SK-N-SH treated with all-trans-retinoic acid at 6 μM for 48 hours (cell line): ENCODE measurements around the gene KCND2.

Experiments
- ATAC-seq: fragments of 200-7000 bp; cut with Tn5 transposase; 3 replicates; pipeline ENCODE4 v1.9.1; 2020; ENCODE audit warnings: mild to moderate bottlenecking, moderate library complexity
- ARNTL ChIP-seq: fragments of 450-650 bp; formaldehyde crosslinking; IDR thresholded peaks from 2 replicates; pipeline ENCODE4 v1.5.0; 2020; ENCODE audit warnings: low read depth, mild to moderate bottlenecking, moderate library complexity, borderline replicate concordance
- CREB5 ChIP-seq: fragments of 250-450 bp; sonication (Bioruptor Pico); IDR thresholded peaks from 2 replicates; pipeline ENCODE4 v1.5.1; 2020; ENCODE audit warnings: low read depth, mild to moderate bottlenecking, moderate library complexity
- CSDC2 ChIP-seq: fragments of 250-450 bp; sonication (Bioruptor Pico); IDR thresholded peaks from 2 replicates; pipeline ENCODE4 v1.5.0; 2020; ENCODE audit warnings: mild to moderate bottlenecking, moderate library complexity
- ESRRG ChIP-seq: fragments of 250-450 bp; sonication (Bioruptor Pico); IDR thresholded peaks from 2 replicates; pipeline ENCODE4 v1.6.1; 2021; ENCODE audit warnings: mild to moderate bottlenecking
- ISL1 ChIP-seq: fragments of 250-450 bp; sonication (Bioruptor Pico); IDR thresholded peaks from 2 replicates; pipeline ENCODE4 v2.1.2; 2022; ENCODE audit warnings: mild to moderate bottlenecking, moderate library complexity
- OSR1 ChIP-seq: fragments of 250-450 bp; sonication (Bioruptor Pico); IDR thresholded peaks from 2 replicates; pipeline ENCODE4 v1.8.0; 2022; ENCODE audit warnings: moderate library complexity, mild to moderate bottlenecking, inconsistent platforms
- RARB ChIP-seq: fragments of 250-450 bp; sonication (Bioruptor Pico); IDR thresholded peaks from 2 replicates; pipeline ENCODE4 v1.8.0; 2021; ENCODE audit warnings: mild to moderate bottlenecking, moderate library complexity
- TOX ChIP-seq: fragments of 250-450 bp; sonication (Bioruptor Pico); IDR thresholded peaks from 2 replicates; pipeline ENCODE4 v1.8.0; 2021; ENCODE audit warnings: mild to moderate bottlenecking, moderate library complexity, borderline replicate concordance
- TSHZ2 ChIP-seq: fragments of 250-450 bp; sonication (Bioruptor Pico); IDR thresholded peaks from 2 replicates; pipeline ENCODE4 v1.5.0; 2020; ENCODE audit warnings: mild to moderate bottlenecking, moderate library complexity
- ZC3H10 ChIP-seq: fragments of 250-450 bp; sonication (Bioruptor Pico); IDR thresholded peaks from 2 replicates; pipeline ENCODE4 v1.5.1; 2021; ENCODE audit warnings: mild to moderate bottlenecking, moderate library complexity
- ZFP30 ChIP-seq: fragments of 450-650 bp; formaldehyde crosslinking; IDR thresholded peaks from 2 replicates; pipeline ENCODE4 v1.5.0; 2022; ENCODE audit warnings: mild to moderate bottlenecking, moderate library complexity
- ZNF565 ChIP-seq: fragments of 450-650 bp; formaldehyde crosslinking; conservative IDR thresholded peaks from 2 replicates; pipeline ENCODE4 v1.5.0; 2020; ENCODE audit warnings: low read depth, mild to moderate bottlenecking, moderate library complexity
- ZNF70 ChIP-seq: fragments of 450-650 bp; formaldehyde crosslinking; IDR thresholded peaks from 2 replicates; pipeline ENCODE4 v1.5.0; 2020; ENCODE audit warnings: mild to moderate bottlenecking, moderate library complexity
- ZNF8 ChIP-seq: fragments of 450-650 bp; formaldehyde crosslinking; IDR thresholded peaks from 2 replicates; pipeline ENCODE4 v1.5.0; 2020; ENCODE audit warnings: mild to moderate bottlenecking, moderate library complexity
- TF ChIP-seq, protein P1 (sequence below): fragments of 250-450 bp; sonication (Bioruptor Pico); IDR thresholded peaks from 2 replicates; pipeline ENCODE4 v1.8.0; 2020; ENCODE audit warnings: mild to moderate bottlenecking, moderate library complexity, borderline replicate concordance
- TF ChIP-seq, protein P2 (sequence below): fragments of 250-450 bp; sonication (Bioruptor Pico); IDR thresholded peaks from 2 replicates; pipeline ENCODE4 v1.5.1; 2021; ENCODE audit warnings: mild to moderate bottlenecking, moderate library complexity

Gene KCND2

GRCh38 chr7:120662291-120662690 is 389.3 kb downstream of the KCND2 start:
- ATAC-seq = no peak
- TF ChIP-seq TSHZ2 (CRISPR knock-in tag) = no peak
- no peak for TF ChIP-seq OSR1 (CRISPR knock-in tag)
- TF ChIP-seq, protein P1, sequence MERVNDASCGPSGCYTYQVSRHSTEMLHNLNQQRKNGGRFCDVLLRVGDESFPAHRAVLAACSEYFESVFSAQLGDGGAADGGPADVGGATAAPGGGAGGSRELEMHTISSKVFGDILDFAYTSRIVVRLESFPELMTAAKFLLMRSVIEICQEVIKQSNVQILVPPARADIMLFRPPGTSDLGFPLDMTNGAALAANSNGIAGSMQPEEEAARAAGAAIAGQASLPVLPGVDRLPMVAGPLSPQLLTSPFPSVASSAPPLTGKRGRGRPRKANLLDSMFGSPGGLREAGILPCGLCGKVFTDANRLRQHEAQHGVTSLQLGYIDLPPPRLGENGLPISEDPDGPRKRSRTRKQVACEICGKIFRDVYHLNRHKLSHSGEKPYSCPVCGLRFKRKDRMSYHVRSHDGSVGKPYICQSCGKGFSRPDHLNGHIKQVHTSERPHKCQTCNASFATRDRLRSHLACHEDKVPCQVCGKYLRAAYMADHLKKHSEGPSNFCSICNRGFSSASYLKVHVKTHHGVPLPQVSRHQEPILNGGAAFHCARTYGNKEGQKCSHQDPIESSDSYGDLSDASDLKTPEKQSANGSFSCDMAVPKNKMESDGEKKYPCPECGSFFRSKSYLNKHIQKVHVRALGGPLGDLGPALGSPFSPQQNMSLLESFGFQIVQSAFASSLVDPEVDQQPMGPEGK (CRISPR knock-in tag) = no peak
- no peak for TF ChIP-seq ZC3H10 (CRISPR knock-in tag)
- TF ChIP-seq ISL1 = no peak
- TF ChIP-seq ESRRG (CRISPR knock-in tag) = no peak
- no peak for TF ChIP-seq TOX (CRISPR knock-in tag)
- TF ChIP-seq, all 23 proteins: peak for 0

DNA sequence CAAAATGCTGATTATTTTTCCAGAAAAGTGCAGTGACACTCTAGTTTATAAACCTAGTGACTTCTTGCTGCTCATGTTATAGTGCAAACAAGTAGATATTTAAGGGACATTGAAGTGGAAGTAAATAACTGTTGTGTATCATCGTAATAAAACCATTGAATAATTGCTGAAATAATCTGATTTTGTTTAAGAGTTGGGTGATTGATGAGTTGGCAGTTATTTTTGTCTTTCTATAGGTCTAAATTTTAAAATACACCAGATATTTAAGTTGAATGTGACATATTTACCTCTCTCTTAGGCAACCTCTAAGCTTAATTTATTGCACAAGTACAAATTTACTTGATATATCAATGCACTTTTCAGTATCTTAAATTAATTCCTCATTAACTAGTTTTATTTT is 392.1 kb downstream of the KCND2 start:
- no peak for ATAC-seq
- TF ChIP-seq CREB5 (no peak), ZC3H10 (CRISPR knock-in tag) (no peak), ZNF8 (CRISPR knock-in tag) (no peak)
- TF ChIP-seq, protein P1 (CRISPR knock-in tag) = no peak

DNA sequence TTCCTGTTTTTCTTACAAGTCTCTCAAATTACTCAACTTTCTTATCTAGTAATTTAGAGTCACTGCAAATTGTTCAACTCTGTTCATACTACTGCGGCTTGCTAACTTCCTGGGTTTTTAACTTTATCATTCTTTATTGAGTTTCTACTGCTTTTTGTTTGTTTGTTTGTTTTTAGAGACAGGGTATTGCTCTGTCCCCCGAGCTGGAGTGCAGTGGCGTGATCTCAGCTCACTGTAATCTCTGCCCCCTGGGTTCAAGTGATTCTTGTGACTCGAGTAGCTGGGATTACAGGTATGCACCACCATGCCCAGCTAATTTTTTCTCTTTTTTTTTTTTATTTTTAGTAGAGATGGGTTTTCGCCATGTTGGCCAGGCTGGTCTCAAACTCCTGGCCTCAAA is 402.1 kb downstream of the KCND2 start:
- TF ChIP-seq, protein P2, sequence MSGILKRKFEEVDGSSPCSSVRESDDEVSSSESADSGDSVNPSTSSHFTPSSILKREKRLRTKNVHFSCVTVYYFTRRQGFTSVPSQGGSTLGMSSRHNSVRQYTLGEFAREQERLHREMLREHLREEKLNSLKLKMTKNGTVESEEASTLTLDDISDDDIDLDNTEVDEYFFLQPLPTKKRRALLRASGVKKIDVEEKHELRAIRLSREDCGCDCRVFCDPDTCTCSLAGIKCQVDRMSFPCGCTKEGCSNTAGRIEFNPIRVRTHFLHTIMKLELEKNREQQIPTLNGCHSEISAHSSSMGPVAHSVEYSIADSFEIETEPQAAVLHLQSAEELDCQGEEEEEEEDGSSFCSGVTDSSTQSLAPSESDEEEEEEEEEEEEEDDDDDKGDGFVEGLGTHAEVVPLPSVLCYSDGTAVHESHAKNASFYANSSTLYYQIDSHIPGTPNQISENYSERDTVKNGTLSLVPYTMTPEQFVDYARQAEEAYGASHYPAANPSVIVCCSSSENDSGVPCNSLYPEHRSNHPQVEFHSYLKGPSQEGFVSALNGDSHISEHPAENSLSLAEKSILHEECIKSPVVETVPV (CRISPR knock-in tag) = no peak
- TF ChIP-seq RARB (CRISPR knock-in tag) (no peak), CSDC2 (CRISPR knock-in tag) (no peak), TSHZ2 (CRISPR knock-in tag) (no peak), ZNF8 (CRISPR knock-in tag) (no peak), ARNTL (CRISPR knock-in tag) (no peak), ESRRG (CRISPR knock-in tag) (no peak), OSR1 (CRISPR knock-in tag) (no peak)
- TF ChIP-seq, all 23 proteins: peak for 0
- ATAC-seq = no peak

DNA sequence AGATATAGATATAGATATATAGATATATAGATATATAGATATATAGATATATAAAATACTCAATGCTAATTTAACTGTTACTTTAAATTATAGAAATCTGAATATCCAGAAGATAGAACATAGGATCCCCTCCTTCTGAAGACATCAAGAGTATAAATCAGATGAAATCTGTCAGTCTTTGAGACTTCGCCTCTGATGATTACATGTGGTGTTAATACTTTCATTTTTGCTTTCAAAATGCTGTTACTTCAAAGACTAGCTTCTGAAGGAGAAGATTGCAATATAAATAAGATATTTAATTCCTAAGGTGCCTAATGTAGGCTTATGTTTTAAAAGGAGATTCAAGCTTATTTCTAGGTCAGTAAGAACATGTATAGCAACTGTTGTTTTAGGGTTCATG is 404.6 kb downstream of the KCND2 start:
- ATAC-seq = no peak
- TF ChIP-seq TSHZ2 (CRISPR knock-in tag) = no peak
- TF ChIP-seq ZNF565 (CRISPR knock-in tag) = no peak
- TF ChIP-seq ESRRG (CRISPR knock-in tag) = no peak
- TF ChIP-seq ZFP30 (CRISPR knock-in tag) = no peak
- TF ChIP-seq ZNF8 (CRISPR knock-in tag) = no peak
- TF ChIP-seq ZNF70 (CRISPR knock-in tag) = no peak
- TF ChIP-seq TOX (CRISPR knock-in tag) = no peak
- no peak for TF ChIP-seq RARB (CRISPR knock-in tag)
- no peak for TF ChIP-seq CREB5
